GM10266 (cell line): ENCODE data around the gene AXIN1.

Experiments
- DNase-seq: peaks from one replicate; pipeline ENCODE4 v3.0.0; 2012; ENCODE audit errors: extremely low spot score
- TF ChIP-seq, protein P1 (sequence below): IDR thresholded peaks from 2 replicates; pipeline ENCODE4 v1.5.1; 2012; ENCODE audit warnings: mild to moderate bottlenecking, low read depth; ENCODE audit not compliant: control insufficient read depth, insufficient read depth; ENCODE audit errors: missing control alignments

Gene AXIN1

DNA sequence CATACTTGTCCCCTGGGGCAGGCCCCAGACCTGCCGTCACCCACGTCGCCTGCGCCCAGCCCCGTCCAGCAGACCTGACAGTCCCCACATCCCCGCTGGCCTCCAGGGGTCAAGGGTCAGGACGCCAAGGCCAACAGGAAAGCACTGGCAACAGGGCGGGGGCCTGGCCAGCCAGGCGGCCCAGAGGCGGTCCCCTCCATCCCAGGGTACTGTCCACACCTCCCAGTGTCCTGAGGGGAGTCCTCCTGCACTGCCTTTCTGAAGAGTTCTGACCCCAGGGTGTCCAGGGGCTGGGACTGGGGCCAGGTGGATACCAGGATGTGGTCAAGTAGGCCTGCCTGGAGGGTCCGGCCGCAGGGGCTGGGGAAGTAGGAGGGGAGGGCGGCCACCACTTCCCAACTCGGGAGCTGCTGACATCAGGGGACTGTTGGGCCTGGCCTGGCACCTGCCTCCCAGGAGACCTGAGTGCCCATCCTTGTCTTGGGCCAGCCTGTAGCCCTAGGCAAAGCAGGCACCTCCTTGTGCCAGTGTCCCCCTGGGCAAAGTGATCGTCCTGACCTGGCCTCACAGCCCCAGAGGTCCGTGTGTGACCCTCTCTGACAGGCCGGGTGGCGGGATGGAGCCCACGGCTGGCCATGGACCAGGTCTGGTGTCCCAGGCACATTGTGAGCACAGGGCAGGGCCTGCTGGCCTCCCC is 6.7 kb upstream of the AXIN1 start:
- no peak for DNase-seq
- TF ChIP-seq, protein P1, sequence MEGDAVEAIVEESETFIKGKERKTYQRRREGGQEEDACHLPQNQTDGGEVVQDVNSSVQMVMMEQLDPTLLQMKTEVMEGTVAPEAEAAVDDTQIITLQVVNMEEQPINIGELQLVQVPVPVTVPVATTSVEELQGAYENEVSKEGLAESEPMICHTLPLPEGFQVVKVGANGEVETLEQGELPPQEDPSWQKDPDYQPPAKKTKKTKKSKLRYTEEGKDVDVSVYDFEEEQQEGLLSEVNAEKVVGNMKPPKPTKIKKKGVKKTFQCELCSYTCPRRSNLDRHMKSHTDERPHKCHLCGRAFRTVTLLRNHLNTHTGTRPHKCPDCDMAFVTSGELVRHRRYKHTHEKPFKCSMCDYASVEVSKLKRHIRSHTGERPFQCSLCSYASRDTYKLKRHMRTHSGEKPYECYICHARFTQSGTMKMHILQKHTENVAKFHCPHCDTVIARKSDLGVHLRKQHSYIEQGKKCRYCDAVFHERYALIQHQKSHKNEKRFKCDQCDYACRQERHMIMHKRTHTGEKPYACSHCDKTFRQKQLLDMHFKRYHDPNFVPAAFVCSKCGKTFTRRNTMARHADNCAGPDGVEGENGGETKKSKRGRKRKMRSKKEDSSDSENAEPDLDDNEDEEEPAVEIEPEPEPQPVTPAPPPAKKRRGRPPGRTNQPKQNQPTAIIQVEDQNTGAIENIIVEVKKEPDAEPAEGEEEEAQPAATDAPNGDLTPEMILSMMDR, result no peak

DNA sequence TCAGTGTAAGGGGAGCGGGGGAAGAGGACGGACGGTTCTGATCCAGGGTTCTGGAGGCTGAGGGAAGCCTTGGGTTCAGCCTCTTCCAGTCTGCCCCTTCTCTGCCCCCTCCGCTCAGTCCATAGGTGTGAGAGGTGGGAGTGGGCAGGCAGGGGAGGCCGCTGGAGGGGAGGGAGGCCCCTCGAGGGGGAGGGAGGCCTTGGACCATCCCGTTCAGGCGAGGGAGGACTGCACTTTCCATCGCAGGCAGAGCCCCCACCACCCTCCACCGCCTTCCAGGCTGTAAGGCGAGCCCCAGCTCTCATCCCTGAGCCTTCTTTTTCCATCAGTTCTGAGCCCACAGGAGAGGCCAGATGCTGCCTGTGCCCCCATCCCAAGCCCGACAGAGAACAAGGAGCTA is 4.2 kb upstream of the AXIN1 start:
- TF ChIP-seq, protein P1, result no peak
- no peak for DNase-seq

DNA sequence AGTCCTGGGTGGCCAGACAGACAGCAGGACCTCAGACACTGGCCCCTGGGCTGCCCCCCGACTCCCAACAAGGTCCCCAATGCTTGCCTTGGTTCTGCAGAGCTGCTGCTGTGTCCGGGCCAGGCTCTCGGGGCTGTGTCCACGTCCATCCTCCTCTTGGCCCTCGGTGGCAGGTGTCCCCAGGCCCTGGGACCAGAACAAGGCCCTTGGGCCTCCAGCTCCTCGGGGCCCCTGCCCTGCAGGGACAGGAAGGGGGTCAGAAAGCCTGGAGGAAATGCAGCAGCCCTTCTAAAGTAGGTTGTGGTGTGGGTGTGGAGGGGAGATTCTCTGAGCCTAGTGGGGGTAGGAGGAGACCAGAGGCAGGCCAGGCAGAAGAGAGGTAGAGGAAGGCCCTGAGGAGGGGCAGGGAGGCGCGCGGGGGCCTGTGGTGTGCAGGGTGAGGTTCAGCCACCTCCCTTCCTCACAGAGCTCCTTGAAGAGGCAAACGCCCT is 2.5 kb upstream of the AXIN1 start:
- TF ChIP-seq, protein P1, result no peak

DNA sequence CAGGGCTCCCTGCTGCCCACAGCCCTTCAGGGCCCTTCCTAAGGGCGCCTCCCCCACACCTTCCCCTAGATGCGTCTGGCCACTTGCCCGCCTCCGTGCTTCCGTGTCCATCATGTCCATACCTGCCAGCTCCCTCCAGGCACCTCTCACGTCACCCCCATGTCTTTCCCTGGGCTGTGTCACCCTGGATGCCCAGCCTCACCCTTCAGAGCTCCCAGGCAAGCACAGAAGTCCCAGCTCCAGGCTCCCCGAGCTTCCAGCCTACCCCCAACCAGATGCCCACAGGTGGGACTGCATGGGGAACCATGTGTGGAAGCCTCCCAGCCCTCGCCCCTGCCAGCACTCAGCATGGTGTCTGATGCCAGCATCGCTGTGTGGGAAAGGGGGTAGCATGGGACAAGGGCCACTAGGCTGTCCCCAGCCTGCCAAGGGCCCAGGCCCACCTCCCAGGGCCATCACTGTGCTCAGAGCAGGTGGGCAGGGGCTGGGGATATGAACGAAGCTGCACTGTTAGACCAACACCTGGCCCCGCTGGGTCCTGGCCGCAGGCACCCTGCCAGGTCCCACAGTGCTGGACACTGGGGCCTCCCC is 1.9 kb upstream of the AXIN1 start:
- no peak for DNase-seq
- TF ChIP-seq, protein P1, result no peak

More for the DNA sequence above, 2.5 kb upstream of the AXIN1 start:
- DNase-seq, result no peak

DNA sequence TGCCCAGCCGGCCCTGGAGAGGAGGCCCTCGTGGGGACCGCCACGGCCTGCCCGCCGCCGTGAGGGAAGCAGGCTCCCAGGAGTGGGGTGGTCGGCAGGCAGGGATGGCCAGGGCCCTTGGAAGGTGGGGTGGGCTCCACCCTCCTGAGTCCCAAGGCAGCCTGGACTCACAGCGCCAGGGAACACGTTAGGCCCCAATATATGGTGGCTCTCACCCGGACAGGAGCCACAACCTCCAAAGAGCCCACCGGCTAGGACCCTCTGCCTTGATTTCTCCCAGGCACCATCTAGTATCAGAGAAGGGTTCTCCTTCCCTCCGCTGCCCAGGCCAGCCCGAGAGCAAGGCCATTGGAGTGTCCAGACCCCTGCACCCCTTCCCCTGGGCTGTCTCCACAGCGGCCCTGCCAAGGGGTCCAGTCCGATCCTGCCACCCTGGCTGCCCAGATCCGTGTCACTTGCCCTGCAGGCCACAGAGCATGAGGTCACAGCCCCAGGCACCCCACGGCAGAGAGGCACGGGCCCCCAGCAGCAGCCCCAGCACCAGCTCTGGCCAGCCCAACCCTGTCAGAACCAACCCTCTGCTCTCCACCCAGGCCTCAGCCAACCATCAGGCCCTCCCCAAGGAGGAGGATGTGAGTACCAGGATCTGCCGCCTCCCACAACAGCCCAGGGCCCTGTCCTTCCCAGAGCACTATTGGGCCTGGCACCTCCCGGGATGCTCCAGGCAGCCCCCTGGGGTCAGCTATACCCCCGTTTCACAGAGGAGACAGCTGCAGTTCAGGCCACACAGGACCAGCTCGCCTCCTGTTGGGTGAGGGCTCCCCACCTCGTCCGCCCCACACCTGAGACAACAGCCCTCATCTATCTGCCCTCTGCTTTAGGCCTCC is 1.1 kb upstream of the AXIN1 start:
- TF ChIP-seq, protein P1, result no peak
- no peak for DNase-seq

DNA sequence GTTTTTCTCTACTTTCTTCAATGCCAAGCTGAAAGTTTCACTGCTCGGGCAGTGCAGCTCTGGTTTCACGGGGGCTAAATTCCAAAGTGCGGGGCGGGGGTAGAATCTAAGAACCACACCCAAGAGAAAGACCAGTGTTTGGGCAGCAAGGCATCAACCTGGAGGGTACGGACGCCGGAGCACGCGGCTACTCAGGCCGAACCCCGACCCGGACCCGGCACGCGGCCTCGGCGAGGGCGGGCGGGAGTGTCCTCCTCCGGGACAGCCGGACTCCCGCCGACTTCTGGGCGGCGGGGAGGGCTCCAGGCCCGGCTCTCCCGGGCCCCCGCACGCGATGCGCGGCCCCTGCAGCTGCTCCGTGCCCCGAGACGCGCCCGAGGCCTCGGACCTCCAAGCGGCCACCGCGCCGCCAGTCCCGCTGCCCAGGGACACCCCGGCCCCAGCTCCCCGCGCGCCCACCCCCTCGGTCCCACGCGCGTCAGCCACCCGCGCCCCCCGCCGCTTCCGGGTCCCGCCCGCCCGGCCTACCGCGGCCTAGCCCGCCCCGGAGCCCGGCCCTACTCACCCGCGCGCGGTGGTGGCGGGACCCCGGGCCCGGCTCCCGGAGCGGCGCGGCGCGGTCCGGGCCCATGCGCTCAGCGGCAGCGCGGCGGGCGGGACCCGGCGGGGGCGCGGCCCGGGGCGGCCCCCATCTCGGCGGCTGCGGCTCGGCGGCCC is 561 bp downstream of the AXIN1 start:
- DNase-seq, result no peak
- TF ChIP-seq, protein P1, result no peak
